Amniotic epithelial cell (primary cell): Measurements from ENCODE around the gene GGT5.
"Not testable (repeated sequence)": the region's sequence is repeated elsewhere in the genome, so short reads cannot be mapped to it uniquely, and the experiment has no call there.

Source experiments
- DNase-seq: peaks from one replicate; pipeline ENCODE4 v3.0.0-alpha.2; 2010; ENCODE audit warnings: low read depth

GGT5 gene, protein sequence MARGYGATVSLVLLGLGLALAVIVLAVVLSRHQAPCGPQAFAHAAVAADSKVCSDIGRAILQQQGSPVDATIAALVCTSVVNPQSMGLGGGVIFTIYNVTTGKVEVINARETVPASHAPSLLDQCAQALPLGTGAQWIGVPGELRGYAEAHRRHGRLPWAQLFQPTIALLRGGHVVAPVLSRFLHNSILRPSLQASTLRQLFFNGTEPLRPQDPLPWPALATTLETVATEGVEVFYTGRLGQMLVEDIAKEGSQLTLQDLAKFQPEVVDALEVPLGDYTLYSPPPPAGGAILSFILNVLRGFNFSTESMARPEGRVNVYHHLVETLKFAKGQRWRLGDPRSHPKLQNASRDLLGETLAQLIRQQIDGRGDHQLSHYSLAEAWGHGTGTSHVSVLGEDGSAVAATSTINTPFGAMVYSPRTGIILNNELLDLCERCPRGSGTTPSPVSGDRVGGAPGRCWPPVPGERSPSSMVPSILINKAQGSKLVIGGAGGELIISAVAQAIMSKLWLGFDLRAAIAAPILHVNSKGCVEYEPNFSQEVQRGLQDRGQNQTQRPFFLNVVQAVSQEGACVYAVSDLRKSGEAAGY

DNA sequence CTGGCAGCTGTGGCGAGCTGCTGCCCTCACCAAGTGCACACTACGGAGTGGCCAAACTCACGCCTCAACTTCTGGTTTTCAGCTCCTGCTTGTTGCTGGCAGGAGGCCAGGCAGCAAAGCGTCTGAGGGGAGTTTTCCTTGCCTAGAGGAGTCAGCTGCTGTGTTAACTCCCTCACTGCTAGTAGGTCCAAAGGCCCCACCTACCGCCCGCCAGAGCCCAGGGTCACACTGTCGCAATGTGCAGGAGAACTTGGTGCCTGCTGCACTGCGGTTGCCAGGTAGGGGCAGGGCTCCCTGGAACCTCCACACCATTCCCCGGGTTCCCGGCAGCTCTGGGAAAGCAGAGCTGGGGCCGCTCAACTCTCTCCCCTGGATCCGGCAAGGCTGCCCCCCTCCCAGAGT lies at the start of gene GGT5:
GGT5 (minus strand) TSS at position 53 of the 402 bp plus-strand sequence. CDS start 357 bp downstream, outside the sequence.
- peak; percentile 74 for DNase-seq

DNA sequence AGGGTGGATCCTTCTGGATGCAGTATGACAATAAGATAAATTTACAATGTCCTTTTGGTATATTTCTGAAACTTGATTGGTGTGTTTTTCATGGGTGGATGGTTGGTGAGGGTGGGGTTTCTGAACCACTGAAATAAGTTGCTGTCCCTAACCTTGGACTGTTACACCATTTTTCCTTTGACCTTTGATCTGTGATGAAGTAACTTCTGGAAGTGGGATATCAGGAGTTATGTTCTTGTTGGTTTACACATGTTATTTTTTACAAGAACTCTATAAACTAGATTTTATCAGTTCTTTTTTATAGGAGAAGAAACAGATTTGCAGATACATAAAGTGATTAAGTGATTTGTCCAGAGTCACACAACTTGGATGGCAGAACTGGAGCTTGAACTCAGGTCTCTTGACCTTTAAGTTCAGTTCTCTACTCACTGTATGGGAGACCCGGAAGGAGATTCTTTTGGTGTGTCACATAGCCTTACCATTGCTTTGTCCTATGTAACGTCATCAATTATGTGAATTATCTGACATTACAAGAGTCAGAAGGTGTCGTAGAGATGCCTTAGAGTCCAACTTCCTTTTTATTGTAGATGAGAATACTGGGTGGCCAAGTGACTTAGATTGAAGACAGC lies 47.4 kb upstream of the GGT5 start:
- not testable (repeated sequence) for DNase-seq

DNA sequence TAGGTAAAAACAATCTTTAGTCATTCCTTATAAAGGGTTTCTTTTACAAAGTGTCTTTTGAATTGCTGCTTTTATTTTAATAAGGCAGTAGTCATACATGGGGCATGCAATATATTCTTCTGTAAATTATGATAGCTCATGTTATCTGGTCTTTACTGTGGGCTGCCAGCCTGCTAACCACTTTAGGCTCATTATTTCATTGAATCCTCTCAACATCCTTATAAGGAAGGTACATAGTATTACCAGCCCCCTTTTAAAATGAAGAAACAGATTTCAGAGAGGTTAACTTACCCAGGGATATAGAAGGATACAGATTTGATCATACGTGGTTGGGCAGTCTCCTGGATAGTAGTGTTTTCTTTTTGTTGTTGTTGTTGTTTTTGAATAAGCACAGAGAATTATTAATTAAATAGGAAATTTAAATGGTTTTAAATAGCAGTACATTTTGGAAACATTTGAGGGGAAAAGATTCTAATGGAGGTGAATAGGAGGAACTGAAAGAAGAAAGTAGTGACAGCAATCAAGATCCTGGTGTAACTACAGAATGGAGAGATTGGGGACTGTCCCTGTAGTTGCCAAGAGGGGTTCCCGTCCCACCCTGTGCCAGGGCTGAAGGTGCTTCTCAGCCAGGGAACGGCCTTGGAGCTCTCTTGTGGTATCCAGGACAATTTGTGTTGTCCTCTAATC lies 46.8 kb upstream of the GGT5 start:
- no peak for DNase-seq

DNA sequence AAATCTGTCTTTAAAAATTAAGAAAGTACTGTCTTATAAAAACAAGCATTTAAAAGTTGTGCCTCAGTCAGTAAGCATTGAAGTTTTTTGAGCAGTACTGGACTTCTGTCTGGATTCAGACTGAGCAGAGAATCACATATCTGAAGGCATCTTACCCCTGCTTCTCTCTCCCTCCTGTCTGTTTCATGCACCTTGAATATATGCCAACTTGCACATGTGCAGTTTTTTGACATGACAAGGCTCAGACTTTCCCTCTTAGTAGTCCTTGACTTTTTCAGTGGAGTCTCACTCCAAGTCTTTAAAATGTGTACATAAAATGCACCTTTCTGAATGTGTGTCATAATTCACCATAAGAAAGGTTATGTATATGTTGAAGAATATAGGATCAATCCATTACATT lies 45.6 kb upstream of the GGT5 start:
- DNase-seq, result no peak

DNA sequence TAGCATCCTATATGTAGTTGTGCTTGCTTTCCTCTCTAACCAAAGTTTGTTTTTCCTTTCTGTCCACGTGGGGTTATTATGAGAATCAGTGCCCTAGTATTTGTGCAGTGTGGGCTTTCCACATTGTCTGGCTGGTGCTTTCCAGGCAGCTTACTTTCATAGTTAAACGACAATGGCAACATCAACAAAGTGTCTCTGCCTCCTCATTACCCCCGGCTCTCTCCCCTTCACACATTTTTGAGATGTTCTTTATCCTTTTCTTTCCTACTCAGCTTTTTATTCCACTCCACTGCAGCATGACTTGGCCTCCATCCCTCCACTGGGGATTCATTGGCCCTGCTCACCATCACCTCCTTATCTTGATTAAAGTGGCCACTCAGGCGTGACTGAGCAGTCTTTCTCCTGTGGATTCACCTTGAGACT lies 44.9 kb upstream of the GGT5 start:
- no peak for DNase-seq

DNA sequence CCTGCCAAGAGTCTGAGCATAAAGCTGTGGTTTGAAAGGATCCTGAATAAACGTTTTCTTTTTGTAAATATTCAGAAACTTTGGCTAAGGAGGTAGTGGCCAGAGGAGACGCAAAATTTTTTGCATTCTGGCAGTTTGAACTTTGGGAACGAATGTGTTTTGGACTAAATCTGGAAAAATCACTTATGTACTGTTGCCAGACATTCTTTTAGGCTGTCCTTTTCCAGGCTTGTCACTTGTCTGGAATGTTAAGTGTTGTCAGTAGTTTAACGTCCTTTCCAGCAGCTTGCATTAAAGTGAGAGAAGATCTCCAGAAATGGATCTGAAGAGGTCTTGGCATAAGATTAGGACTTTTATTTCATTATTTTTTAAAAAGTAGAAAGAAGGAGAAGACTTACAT lies 44.2 kb upstream of the GGT5 start:
- DNase-seq, result peak; percentile 49

DNA sequence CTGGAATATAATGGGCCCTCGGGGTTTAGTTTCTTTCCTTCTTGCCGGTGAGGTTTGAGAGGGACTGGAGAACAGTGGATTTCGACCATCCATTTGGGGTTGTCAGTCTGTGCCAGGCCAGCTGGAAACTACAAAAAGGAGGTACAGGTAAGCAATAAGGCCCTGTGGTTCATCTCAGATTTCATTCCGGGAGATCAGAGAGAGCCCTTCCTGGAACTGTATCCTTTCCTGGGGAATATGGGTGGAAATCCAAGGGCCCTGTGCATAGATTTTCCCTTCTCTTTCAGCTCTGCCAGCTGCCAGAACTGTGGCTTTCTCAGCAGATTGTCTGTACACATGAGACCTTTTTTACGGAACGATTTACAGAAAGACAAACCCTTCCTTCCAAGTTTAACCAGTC lies 42.9 kb upstream of the GGT5 start:
- not testable (repeated sequence) for DNase-seq

DNA sequence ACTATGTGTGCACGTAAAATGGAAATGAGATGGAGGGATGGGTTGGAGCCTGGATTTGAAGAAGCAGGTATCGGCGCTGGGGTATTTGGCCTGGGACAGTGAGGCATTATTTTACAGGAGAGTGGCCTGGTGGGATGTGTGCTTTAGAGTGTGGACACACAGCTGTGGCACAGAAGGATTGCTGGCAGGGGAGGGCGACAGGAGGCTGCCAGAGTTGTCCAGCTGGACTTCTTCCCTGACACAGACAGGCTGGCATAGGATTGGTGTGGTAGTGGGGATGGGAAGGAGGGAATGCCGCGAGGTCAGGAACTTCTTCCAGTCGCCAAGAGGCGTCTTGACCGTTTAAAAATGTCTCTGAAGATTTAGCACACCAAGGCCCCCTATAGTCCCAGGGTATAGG lies 42.3 kb upstream of the GGT5 start:
- not testable (repeated sequence) for DNase-seq

DNA sequence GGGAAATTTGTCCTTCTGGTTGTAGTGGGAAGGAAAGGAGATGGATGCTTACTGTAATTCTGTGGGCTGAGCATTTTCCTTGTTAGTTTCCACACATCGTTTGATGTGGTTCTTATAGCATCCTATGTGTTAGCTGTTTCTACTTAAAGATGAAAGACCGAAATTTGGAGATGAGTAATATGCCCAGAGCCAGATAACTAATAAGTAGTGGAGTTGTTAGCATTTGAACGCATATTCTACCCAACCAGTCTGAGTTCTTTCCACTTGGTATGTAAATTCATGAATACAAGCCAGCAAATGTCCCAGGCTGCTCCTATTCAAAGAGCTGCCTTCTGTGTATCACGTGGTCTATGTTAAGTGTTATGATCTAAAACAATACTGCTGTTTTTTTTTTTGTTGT lies 40.4 kb upstream of the GGT5 start:
- DNase-seq, result no peak

DNA sequence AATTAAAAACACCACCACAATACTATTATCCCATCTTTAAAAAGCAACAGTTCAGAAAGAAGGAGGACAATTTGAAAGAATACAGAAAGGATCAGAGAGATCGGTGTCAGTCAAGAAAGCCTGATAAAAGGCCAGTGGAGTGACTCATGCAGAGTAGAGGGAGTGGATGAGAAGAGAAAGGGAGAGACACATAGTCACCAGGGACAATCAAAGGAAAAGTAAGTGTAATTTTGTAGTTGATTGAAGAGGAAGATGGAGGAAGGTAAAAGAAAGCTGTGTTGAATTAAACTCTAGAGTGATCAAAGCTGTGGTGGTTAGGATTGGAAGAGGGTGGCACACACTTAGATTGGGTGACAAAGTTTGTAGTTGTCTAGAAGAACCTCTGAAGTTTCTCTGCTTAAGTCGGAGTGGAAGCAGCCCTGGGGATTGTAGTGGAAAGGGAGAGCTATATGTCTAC lies 39.9 kb upstream of the GGT5 start:
- DNase-seq, result peak; percentile 50

DNA sequence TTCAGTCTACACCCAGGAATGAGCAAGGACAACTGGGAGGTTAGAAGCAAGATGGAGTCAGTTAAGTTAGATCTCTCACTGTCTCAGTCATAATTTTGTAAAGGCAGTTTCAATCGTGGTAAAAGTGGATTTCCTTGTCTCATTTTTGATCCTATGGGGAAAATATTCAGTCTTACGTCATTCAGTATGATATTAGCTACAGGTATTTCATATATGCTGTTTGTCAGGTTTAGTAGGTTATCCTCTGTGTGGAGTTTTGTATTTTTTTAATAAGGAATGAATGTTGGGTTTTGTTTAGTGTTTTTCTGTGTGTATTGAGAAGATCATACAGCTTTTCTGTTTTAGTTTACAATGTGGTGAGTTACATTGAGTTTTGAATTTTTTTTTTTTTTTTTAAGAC lies 37.5 kb upstream of the GGT5 start:
- no peak for DNase-seq

DNA sequence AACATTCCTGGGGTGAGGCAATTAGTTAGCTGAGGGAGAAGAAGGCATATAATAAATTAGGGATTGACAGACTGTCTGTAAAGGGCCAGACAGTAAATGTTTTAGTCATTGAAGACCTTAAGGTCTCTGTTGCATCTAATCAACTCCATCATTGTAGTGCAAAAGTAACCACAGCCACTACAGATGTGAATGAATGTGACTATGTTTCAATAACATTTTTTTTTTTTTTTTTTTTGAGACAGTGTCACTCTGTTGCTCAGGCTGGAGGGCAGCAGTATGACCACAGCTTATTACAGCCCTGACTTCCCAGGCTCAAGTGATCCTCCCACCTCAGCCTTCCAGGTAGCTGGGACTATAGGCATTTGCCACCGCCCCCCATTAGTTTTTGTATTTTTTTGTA lies 35.5 kb upstream of the GGT5 start:
- DNase-seq, result not testable (repeated sequence)

DNA sequence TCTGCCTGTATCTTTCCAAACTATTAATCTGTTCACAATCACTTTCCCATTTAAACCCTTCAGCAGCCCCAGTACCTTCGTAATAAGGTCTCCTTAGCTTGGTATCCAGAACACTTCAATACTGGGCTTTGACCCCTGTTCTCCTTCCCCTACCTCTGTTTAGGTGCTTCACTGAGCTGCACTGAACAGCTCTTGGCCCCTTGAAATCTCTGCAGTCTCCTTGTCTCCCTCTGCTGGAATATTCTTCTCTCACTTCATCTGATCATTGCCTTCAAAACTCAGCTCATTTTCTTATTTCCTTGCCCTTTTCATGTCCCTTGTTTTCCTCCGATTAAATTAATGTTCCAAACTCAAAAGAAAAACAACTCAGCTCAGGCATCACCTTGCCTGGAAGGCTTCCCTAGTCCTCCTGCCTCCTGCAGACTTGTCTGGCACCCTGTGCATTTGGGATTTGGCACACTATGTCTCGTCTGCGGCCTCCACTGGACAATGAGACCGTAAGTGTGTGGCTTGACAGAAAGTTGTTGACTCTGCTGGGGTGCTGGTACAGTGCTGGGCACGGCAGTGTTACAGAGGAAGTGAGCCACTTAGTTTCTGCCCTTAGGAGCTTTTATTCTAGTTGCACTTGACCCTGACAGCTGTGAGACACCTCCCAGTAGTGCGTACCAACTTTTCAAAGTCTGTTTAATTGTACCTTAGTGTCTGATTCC lies 30.0 kb upstream of the GGT5 start:
- DNase-seq, result not testable (repeated sequence)

DNA sequence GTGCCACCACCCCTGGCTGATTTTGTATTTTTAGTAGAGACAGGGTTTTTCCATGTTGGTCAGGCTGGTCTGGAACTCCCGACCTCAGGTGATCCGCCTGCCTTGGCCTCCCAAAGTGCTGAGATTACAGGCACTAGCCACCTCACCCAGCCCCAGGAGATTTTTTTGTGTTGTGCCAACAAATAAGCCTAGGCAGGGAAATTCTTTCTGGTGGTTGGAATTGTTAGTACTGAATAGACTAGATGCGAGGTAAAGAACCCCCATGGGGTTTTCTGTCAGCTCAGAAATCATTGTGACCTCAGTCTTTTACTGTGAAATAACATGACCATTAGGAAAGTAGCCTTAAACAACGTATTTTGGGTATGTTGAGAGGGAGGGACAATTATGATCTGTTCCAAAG lies 29.0 kb upstream of the GGT5 start:
- not testable (repeated sequence) for DNase-seq

DNA sequence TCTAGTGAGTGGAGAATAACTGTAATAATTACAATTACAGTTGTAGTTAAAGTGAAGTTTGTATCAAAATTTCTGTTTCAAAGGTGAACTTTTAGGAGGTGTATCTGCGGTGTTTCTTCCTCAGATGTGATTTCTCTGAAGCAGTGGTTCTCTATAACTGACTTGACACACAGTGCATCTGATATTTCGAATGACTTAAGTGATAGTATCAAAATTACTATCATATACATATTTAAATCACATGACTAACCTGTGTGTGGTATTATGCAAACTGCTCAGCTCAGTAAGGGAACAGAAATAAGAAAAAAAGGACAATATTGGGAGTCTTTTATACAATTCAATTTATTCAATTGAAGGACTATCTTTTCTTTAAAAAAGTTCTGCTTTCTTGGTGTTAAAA lies 28.1 kb upstream of the GGT5 start:
- DNase-seq, result not testable (repeated sequence)

DNA sequence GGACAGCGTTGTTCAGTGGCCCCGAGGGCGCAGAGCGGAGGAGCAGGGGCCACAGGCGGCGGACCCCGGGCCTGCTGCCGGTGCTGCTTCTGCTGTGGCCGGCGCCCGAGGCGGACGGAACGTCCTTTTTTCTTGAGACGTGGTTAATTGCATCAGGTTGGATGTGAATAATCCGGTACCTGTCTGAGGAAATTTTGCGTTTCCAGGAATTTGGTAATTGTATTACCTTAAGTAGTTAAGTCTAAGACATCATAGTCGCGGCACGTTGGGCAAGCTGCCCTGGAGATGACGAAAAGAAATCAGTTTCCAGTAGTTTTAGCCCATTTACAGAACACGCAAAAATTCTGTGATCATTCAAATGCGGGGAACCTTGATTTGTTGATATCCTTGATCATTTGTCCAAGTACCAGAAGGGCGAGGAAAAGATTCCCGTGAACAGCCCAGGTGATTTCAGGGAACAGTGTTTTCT lies 26.5 kb upstream of the GGT5 start:
- DNase-seq, result no peak

DNA sequence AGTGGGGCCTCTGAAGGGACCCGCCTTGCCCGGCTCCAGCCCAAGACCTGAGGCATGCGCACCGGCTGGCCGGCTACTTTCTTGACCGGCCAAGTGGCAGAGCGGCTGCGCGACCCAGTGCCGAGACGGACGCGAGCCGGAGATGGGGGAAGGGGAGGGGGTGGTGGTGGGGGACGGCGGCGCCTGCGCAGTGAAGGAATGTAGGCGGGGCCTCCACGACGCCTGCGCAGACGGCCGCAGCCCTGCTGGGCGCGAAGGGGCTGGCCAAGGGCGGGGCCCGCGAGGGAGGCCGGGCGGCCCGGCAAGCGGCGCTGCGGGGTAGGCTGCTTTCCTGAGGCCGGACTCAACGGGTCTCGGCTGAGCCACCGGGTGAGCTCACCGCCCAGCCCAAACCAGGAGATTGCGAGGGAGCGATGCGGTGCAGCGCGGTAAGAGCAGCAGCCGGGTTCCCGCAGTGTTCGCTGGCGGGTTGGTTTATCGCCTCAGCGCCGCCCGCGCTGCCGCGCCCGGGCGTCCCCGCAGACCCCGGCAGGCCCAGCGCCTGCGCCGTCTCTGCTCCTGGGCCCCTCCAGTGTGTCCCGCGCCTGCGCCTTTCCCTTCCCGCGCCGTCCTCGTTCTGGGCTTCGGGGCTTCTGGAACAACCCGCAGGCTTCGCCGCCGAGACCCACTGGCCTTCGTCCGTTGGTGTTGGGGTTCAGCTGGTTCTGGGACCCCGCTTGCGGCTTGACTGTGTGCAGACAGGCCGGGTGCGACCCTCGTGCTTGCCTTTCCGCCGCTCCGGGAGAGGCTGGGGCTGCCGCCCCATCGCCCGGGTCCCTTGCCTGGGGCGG lies 25.9 kb upstream of the GGT5 start, which contains the start of gene SPECC1L:
SPECC1L (plus strand) TSS at position 276 of the 830 bp plus-strand sequence. CDS start 31,401 bp downstream, outside the sequence.
- peak; percentile 84 for DNase-seq

DNA sequence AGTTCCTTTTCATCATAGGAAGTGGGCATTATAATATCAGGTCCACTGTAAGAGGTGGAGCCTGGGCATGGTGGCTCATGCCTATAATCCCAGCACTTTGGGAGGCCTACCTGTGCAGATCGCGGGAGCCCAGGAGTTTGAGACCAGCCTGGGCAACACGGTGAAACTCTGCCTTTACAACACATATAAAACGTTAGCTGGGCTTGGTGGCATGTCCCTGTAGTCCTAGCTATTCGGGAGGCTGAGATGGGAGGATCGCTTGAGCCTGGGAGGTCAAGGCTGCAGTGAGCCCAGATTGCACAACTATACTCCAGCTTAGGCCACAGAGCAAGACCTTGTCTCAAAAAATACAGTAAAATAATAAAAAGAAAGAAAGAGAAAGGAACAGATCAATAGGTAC lies 21.6 kb upstream of the GGT5 start:
- not testable (repeated sequence) for DNase-seq

DNA sequence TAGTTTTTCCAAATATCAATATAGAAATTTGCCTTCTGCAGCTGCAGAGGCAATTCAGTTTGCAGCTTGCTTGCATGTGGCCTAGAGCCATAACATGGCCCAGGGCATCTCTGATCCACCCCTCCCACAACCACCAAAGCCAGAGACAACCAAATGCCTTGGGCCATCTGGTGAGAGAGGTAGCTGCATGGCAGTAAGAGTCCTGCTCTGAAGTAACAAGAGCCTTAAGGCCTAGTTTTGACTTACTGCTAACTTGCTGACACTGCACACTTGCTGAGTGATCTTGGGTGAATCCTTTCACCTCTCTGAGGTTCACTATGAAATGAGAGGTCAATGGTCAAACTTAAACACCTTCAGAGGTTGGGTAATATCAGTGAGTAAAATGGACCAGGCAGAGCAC lies 20.9 kb upstream of the GGT5 start:
- no peak for DNase-seq

DNA sequence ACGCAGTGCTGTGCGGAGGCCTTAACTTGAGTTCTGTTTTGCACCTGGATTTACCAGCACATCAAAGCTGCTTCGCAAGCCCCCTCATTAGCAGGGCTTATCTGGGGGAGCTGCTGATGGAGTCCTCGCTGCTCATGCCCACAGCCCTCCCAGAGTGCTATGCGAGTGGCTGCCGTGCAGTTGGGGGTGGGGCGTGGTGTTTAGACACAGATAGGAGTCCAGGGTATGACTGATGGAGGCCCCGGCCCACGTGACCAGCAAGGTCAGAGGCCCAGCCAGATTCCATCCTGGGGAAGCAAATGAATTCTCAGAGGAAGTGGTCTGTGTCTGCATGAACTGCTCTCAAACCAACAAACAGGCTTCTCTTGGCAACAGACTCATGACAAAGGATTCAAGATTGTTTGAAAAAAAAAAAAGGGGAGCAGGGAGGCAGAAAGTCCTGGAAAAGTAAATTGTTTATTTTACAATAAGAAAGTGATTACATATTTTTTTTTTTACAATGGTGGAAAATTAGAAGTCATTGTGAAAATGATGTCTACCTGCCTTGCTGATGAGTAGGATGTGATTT lies 19.5 kb upstream of the GGT5 start:
- peak; percentile 72 for DNase-seq
